Endothelial cell of umbilical vein (primary cell): ENCODE results near the gene C3orf70. TPM values are rescaled to one million over a fixed set of nuclear protein-coding genes. Genes with fewer than 3 reads are reported as not detected.

ENCODE experiments used
- BruUV-seq: library from RNA; stranded (reverse); fragments of 400-500 nt; replicated peaks from 2 replicates; lab custom pipeline; 2021; lab: Mats Ljungman, UMichigan
- CTCF ChIA-PET: fragments of 300-600, 350-600 bp; sonication (Branson Sonifier 250); formaldehyde crosslinking; loops from one replicate; lab custom pipeline; 2021; ENCODE audit warnings: antibody characterized with exemption, inconsistent platforms; lab: Charles Lee
- POLR2A ChIA-PET: fragments of 300-600, 350-600 bp; sonication (Branson Sonifier 250); formaldehyde crosslinking; loops from one replicate; lab custom pipeline; 2021; ENCODE audit warnings: antibody characterized with exemption, inconsistent platforms; lab: Charles Lee
- DNase-seq: peaks from one replicate; pipeline ENCODE4 v3.0.0-alpha.2; 2011; ENCODE audit warnings: low read depth, low spot score
- FAIRE-seq: peaks from 2 replicates; lab custom pipeline; 2011; peaks lifted over from hg19 to GRCh38; lab: Jason Lieb, UNC
- H2AFZ ChIP-seq: 2 replicates; pipeline ENCODE4 v1.6.0; 2012; ENCODE audit warnings: low read depth, low read length, control low read depth, inconsistent platforms
- H3K27ac ChIP-seq: 2 replicates; pipeline ENCODE4 v1.5.1; 2011; ENCODE audit warnings: low read depth, mild to moderate bottlenecking, control low read depth, low read length, moderate library complexity; ENCODE audit not compliant: insufficient read depth
- H3K27me3 ChIP-seq, 2 experiments: 2 replicates each; pipeline versions ENCODE4 v1.6.0 to v1.6.1; 2011; ENCODE audit warnings: low read length in 2 of 2, mixed read lengths in 1 of 2; ENCODE audit not compliant: control insufficient read depth in 2 of 2, insufficient read depth in 2 of 2
- H3K36me3 ChIP-seq, 2 experiments: 2 replicates in 1 of 2; 3 replicates in 1 of 2; pipeline ENCODE4 v1.5.1; 2011; ENCODE audit warnings: low read length in 2 of 2, mild to moderate bottlenecking in 1 of 2, moderate library complexity in 1 of 2; ENCODE audit not compliant: control insufficient read depth in 2 of 2, insufficient read depth in 2 of 2; ENCODE audit errors: extremely low read depth in 1 of 2
- H3K4me1 ChIP-seq: 3 replicates; pipeline ENCODE4 v1.5.1; 2011; ENCODE audit warnings: mild to moderate bottlenecking, low read length; ENCODE audit not compliant: control insufficient read depth, insufficient read depth; ENCODE audit errors: extremely low read depth
- H3K4me2 ChIP-seq: 2 replicates; pipeline ENCODE4 v1.6.1; 2011; ENCODE audit warnings: low read length, control low read depth, mixed read lengths; ENCODE audit not compliant: insufficient read depth
- H3K4me3 ChIP-seq, 3 experiments: fragments of 200-600 bp in 1 of 3; sonication (generic), shearing (Covaris generic) in 1 of 3; replicated peaks in 1 of 3; 2 replicates each; pipeline ENCODE4 v1.5.1; 2011 to 2016; ENCODE audit warnings: control low read depth in 3 of 3, low read length in 3 of 3, mild to moderate bottlenecking in 2 of 3, inconsistent platforms in 1 of 3, low read depth in 1 of 3, moderate library complexity in 1 of 3; ENCODE audit not compliant: insufficient read depth in 1 of 3
- H3K79me2 ChIP-seq: 2 replicates; pipeline ENCODE4 v1.6.0; 2012; ENCODE audit warnings: low read length, inconsistent platforms; ENCODE audit not compliant: control insufficient read depth, insufficient read depth
- H3K9ac ChIP-seq: replicated peaks from 2 replicates; pipeline ENCODE3; 2011; ENCODE audit warnings: low read length, control low read depth; ENCODE audit not compliant: insufficient read depth; ENCODE audit errors: extremely low read depth
- H3K9me1 ChIP-seq: replicated peaks from 3 replicates; pipeline ENCODE4 v1.6.0; 2011; ENCODE audit warnings: mild to moderate bottlenecking, low read length; ENCODE audit not compliant: control insufficient read depth, insufficient read depth; ENCODE audit errors: extremely low read depth
- H3K9me3 ChIP-seq: replicated peaks from 2 replicates; pipeline ENCODE4 v1.5.1; 2012; ENCODE audit warnings: low read length, inconsistent platforms; ENCODE audit not compliant: control insufficient read depth, insufficient read depth
- H4K20me1 ChIP-seq: replicated peaks from 2 replicates; pipeline ENCODE3; 2011; ENCODE audit warnings: mild to moderate bottlenecking, low read length; ENCODE audit not compliant: control insufficient read depth, insufficient read depth; ENCODE audit errors: extremely low read depth
- EZH2 ChIP-seq: IDR thresholded peaks from 2 replicates; pipeline ENCODE4 v1.6.1; 2012; ENCODE audit warnings: borderline replicate concordance, low read depth, mild to moderate bottlenecking, moderate library complexity, low read length, inconsistent platforms; ENCODE audit not compliant: severe bottlenecking
- FOS ChIP-seq: IDR thresholded peaks from 2 replicates; pipeline ENCODE4 v1.6.1; 2011; ENCODE audit warnings: mild to moderate bottlenecking, low read length, moderate library complexity, borderline replicate concordance; ENCODE audit not compliant: insufficient read depth
- GATA2 ChIP-seq: IDR thresholded peaks from 2 replicates; pipeline ENCODE4 v1.7.0; 2011; ENCODE audit warnings: low read depth, mild to moderate bottlenecking, moderate library complexity, mixed read lengths, low read length; ENCODE audit not compliant: insufficient read length, insufficient read depth
- JUN ChIP-seq: IDR thresholded peaks from 2 replicates; pipeline ENCODE4 v1.6.1; 2011; ENCODE audit warnings: borderline replicate concordance, low read depth; ENCODE audit not compliant: insufficient read length, insufficient read depth
- MAX ChIP-seq: IDR thresholded peaks from 2 replicates; pipeline ENCODE4 v1.6.1; 2011; ENCODE audit not compliant: insufficient read depth, insufficient read length
- MYC ChIP-seq: IDR thresholded peaks from one replicate; pipeline ENCODE4 v1.6.1; 2011; ENCODE audit warnings: mild to moderate bottlenecking, low read depth, low read length
- POLR2A ChIP-seq: IDR thresholded peaks from 2 replicates; pipeline ENCODE4 v1.6.1; 2012; ENCODE audit warnings: low read depth, mild to moderate bottlenecking, control low read depth, low read length
- POLR2AphosphoS5 ChIP-seq: IDR thresholded peaks from 2 replicates; pipeline ENCODE4 v1.6.1; 2012; ENCODE audit warnings: low read depth, mild to moderate bottlenecking, control low read depth, low read length, moderate library complexity; ENCODE audit not compliant: insufficient read depth
- dilution Hi-C: fragments of 300-500 bp; cut with MboI; formaldehyde crosslinking; loops from one replicate; pipeline ENCODE4 v1.15.0; 2019; ENCODE audit warnings: low sequenced_read_pairs; ENCODE audit not compliant: extremely low pct_ligation_motif_present
- intact Hi-C: fragments of 100-400 bp; cut with micrococcal nuclease; formaldehyde crosslinking; loops from one replicate; pipeline ENCODE4 v1.10.0; 2022
- polyA plus RNA-seq, 4 experiments: library from polyadenylated mRNA; depleted of rRNA in 3 of 4; stranded (reverse) in 3 of 4; unstranded in 1 of 4; fragments of >200 nt; gene quantifications; 2 replicates each; pipeline versions ENCODE4 v1.2.1 to v1.2.3, GENCODE V29; 2011 to 2012; ENCODE audit warnings: missing spikeins in 1 of 4
- total RNA-seq: library from RNA; stranded (reverse); gene quantifications from 2 replicates; pipeline ENCODE4 v1.2.3, GENCODE V29; 2021
- TF ChIP-seq, protein P1 (sequence below), 2 donors: IDR thresholded peaks; 1 replicate in 1 of 2; 2 replicates in 1 of 2; pipeline ENCODE4 v1.5.1; 2011; ENCODE audit warnings: low read length in 2 of 2, mild to moderate bottlenecking in 2 of 2, moderate library complexity in 2 of 2, control low read depth in 1 of 2, inconsistent platforms in 1 of 2, low read depth in 1 of 2; ENCODE audit not compliant: insufficient read depth in 1 of 2; ENCODE audit errors: extremely low read depth in 1 of 2

C3orf70 gene
- total and polyA plus RNA-seq, 2 donors (not counting 3 experiments of a cell fraction or from before 2014, with no cell fraction given): 0.08 to 0.20 TPM

GRCh38 chr3:185151964-185152409 is 873 bp downstream of the C3orf70 start:
- Histone ChIP-seq H4K20me1 (no peaks in the 10 kb centered on the region), H3K79me2 (no peaks in the 10 kb centered on the region), H2AFZ (peak overlapping the region; percentile 85), H3K4me2 (peak overlapping the region; percentile 50), H3K9me1 (no peaks in the 10 kb centered on the region), H3K36me3 (no peaks in the 10 kb centered on the region), H3K9me3 (no peaks in the 10 kb centered on the region), H3K9ac (no peak overlapping the region), H3K4me1 (peaks cover 7% of the 10 kb centered on the region), H3K27ac (no peak overlapping the region), H3K27me3 (peaks cover 41 to 59% of the 10 kb centered on the region in 2 experiments), H3K4me3 (peak overlapping the region; percentile 33 to 48 (median 47))
- BruUV-seq: no TSS peak
- FAIRE-seq (no peak), DNase-seq (no peak)
- ChIA-PET CTCF (interaction anchor here (0.7 to 1.1 kb wide), 6 partner anchors 9 to 224 kb away, joined by 3 to 4 read pairs (median 3); no protein-coding TSS in a partner anchor), POLR2A (interaction anchor here (0.6 kb wide), 1 partner anchor 137 kb away, joined by 8 read pairs; no protein-coding TSS in a partner anchor)
- dilution Hi-C loops: no loop called here
- no peak for TF ChIP-seq POLR2AphosphoS5
- TF ChIP-seq FOS: no peak
- TF ChIP-seq, protein P1, sequence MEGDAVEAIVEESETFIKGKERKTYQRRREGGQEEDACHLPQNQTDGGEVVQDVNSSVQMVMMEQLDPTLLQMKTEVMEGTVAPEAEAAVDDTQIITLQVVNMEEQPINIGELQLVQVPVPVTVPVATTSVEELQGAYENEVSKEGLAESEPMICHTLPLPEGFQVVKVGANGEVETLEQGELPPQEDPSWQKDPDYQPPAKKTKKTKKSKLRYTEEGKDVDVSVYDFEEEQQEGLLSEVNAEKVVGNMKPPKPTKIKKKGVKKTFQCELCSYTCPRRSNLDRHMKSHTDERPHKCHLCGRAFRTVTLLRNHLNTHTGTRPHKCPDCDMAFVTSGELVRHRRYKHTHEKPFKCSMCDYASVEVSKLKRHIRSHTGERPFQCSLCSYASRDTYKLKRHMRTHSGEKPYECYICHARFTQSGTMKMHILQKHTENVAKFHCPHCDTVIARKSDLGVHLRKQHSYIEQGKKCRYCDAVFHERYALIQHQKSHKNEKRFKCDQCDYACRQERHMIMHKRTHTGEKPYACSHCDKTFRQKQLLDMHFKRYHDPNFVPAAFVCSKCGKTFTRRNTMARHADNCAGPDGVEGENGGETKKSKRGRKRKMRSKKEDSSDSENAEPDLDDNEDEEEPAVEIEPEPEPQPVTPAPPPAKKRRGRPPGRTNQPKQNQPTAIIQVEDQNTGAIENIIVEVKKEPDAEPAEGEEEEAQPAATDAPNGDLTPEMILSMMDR (IDR thresholded peaks at IDR 0.05; ENCODE audit: extremely low read depth in 1 of 2, insufficient read depth in 1 of 2, low read depth in 1 of 2, low read length in 2 of 2): no peak
- TF ChIP-seq JUN: no peak
- no peak for TF ChIP-seq MYC
- TF ChIP-seq POLR2A: no peak
- no peak for TF ChIP-seq EZH2
- TF ChIP-seq MAX: no peak
- no peak for TF ChIP-seq GATA2
- intact Hi-C loops: loop anchor here (5.0 kb wide), 1 partner anchor 105 kb away; no protein-coding TSS in a partner anchor
